HCT116 (cell line): Measurements from ENCODE around the gene CCDC82. TPM values are rescaled to one million over a fixed set of nuclear protein-coding genes. Genes with fewer than 3 reads are reported as not detected.

Experiments used
- ATAC-seq: fragments of 200-7000 bp; cut with Tn5 transposase; 2 replicates; pipeline ENCODE4 v1.9.1; 2020; ENCODE audit warnings: mild to moderate bottlenecking, moderate library complexity
- BruUV-seq: library from RNA; stranded (reverse); fragments of 400-500 nt; replicated peaks from 2 replicates; lab custom pipeline; 2021; lab: Mats Ljungman, UMichigan
- CTCF ChIA-PET: fragments of 300-600 bp; sonication (Branson Sonifier 250); formaldehyde crosslinking; loops from one replicate; lab custom pipeline; 2021; ENCODE audit warnings: antibody characterized with exemption; lab: Charles Lee
- POLR2A ChIA-PET: fragments of 300-600, 350-600 bp; sonication (Branson Sonifier 250); formaldehyde crosslinking; loops from one replicate; lab custom pipeline; 2021; ENCODE audit warnings: antibody characterized with exemption; lab: Charles Lee
- RAD21 ChIA-PET, 2 experiments: fragments of 300-600 bp; sonication (Branson Sonifier 250); formaldehyde crosslinking; loops; one replicate each; lab custom pipeline; 2023; ENCODE audit warnings: low total read pairs in 2 of 2; ENCODE audit not compliant: uncharacterized antibody in 2 of 2, unreplicated experiment in 2 of 2, low non-redundant PET in 1 of 2; lab: Charles Lee
- DNase-seq: peaks from one replicate; pipeline ENCODE4 v3.0.0-alpha.2; 2010; ENCODE audit warnings: low read depth, low spot score
- H2AFZ ChIP-seq: fragments of 200-600 bp; shearing (Covaris generic), sonication (generic); 2 replicates; pipeline ENCODE4 v1.6.1; 2017; ENCODE audit warnings: low read depth, mixed run types, mixed read lengths, antibody characterized with exemption, low read length; ENCODE audit not compliant: poor library complexity, severe bottlenecking
- H3K27ac ChIP-seq: 2 replicates; pipeline ENCODE4 v1.5.1; 2012; ENCODE audit warnings: low read depth, low read length
- H3K27me3 ChIP-seq: fragments of 200-600 bp; sonication (generic); 2 replicates; pipeline ENCODE4 v1.6.1; 2016; ENCODE audit warnings: mixed run types, low read length, mixed read lengths; ENCODE audit not compliant: insufficient read depth
- H3K36me3 ChIP-seq, 2 experiments: fragments of 200-500 bp in 1 of 2; fragments of 200-600 bp in 1 of 2; sonication (Bioruptor generic) in 1 of 2; sonication (generic) in 1 of 2; 2 replicates each; pipeline versions ENCODE4 v1.5.1 to v1.6.1; 2014 to 2016; ENCODE audit warnings: low read length in 2 of 2, inconsistent platforms in 1 of 2, mixed read lengths in 1 of 2, mixed run types in 1 of 2; ENCODE audit not compliant: insufficient read depth in 2 of 2, control insufficient read depth in 1 of 2
- H3K4me1 ChIP-seq, 2 experiments: fragments of 200-600 bp in 1 of 2; sonication (generic) in 1 of 2; 2 replicates each; pipeline versions ENCODE4 v1.5.1 to v1.6.1; 2012 to 2017; ENCODE audit warnings: low read length in 2 of 2, inconsistent platforms in 1 of 2, mild to moderate bottlenecking in 1 of 2, mixed read lengths in 1 of 2, mixed run types in 1 of 2, moderate library complexity in 1 of 2; ENCODE audit not compliant: insufficient read depth in 2 of 2, control insufficient read depth in 1 of 2
- H3K4me2 ChIP-seq: fragments of 200-600 bp; sonication (generic); 2 replicates; pipeline ENCODE4 v1.6.1; 2017; ENCODE audit warnings: mixed run types, low read length, mixed read lengths
- H3K4me3 ChIP-seq, 2 experiments: fragments of 200-600 bp in 1 of 2; sonication (generic) in 1 of 2; replicated peaks in 1 of 2; 2 replicates each; pipeline ENCODE4 v1.5.1; 2011 to 2016; ENCODE audit warnings: low read length in 2 of 2, control low read depth in 1 of 2, low read depth in 1 of 2, mild to moderate bottlenecking in 1 of 2, mixed read lengths in 1 of 2, mixed run types in 1 of 2
- H3K79me2 ChIP-seq: fragments of 200-600 bp; sonication (generic); 2 replicates; pipeline ENCODE4 v1.6.1; 2017; ENCODE audit warnings: mild to moderate bottlenecking, mixed run types, low read length, moderate library complexity, mixed read lengths; ENCODE audit not compliant: insufficient read depth
- H3K9ac ChIP-seq: fragments of 200-600 bp; sonication (generic); 2 replicates; pipeline ENCODE4 v1.6.1; 2016; ENCODE audit warnings: low read length, mixed read lengths
- H3K9me2 ChIP-seq: fragments of 200-600 bp; sonication (generic), shearing (Covaris generic); 2 replicates; pipeline ENCODE4 v1.6.1; 2017; ENCODE audit warnings: mixed run types, mild to moderate bottlenecking, moderate library complexity; ENCODE audit not compliant: insufficient read depth
- H3K9me3 ChIP-seq, 2 experiments: fragments of 200-500 bp in 1 of 2; fragments of 200-600 bp in 1 of 2; sonication (Bioruptor generic) in 1 of 2; sonication (generic) in 1 of 2; 2 replicates each; pipeline ENCODE4 v1.6.1; 2014 to 2017; ENCODE audit warnings: low read length in 2 of 2, mixed read lengths in 2 of 2, inconsistent platforms in 1 of 2, low read depth in 1 of 2, mild to moderate bottlenecking in 1 of 2, mixed run types in 1 of 2, moderate library complexity in 1 of 2; ENCODE audit not compliant: control insufficient read depth in 1 of 2, insufficient read depth in 1 of 2
- H4K20me1 ChIP-seq: fragments of 200-600 bp; sonication (generic), shearing (Covaris generic); 2 replicates; pipeline ENCODE4 v1.6.1; 2017; ENCODE audit warnings: mixed run types, mild to moderate bottlenecking, moderate library complexity; ENCODE audit not compliant: insufficient read depth
- CBX3 ChIP-seq: IDR thresholded peaks from 2 replicates; pipeline ENCODE4 v1.6.1; 2012; ENCODE audit warnings: low read depth
- CEBPB ChIP-seq: IDR thresholded peaks from 2 replicates; pipeline ENCODE4 v1.6.1; 2012; ENCODE audit warnings: low read depth
- EGR1 ChIP-seq: IDR thresholded peaks from 2 replicates; pipeline ENCODE4 v1.6.1; 2012; ENCODE audit warnings: low read depth
- ELF1 ChIP-seq: IDR thresholded peaks from 2 replicates; pipeline ENCODE4 v1.6.1; 2012; ENCODE audit warnings: low read depth, borderline replicate concordance
- EZH2 ChIP-seq: fragments of 200-600 bp; sonication (generic); IDR thresholded peaks from 2 replicates; pipeline ENCODE4 v1.6.1; 2017; ENCODE audit warnings: antibody characterized with exemption, mixed run types
- EZH2phosphoT487 ChIP-seq: fragments of 200-600 bp; IDR thresholded peaks from 2 replicates; pipeline ENCODE4 v1.6.1; 2018; ENCODE audit warnings: antibody characterized with exemption, borderline replicate concordance
- FOSL1 ChIP-seq: IDR thresholded peaks from 2 replicates; pipeline ENCODE4 v1.6.1; 2012; ENCODE audit warnings: low read depth
- JUND ChIP-seq: IDR thresholded peaks from 2 replicates; pipeline ENCODE4 v1.6.1; 2012
- POLR2A ChIP-seq: IDR thresholded peaks from 2 replicates; pipeline ENCODE4 v1.7.0; 2011; ENCODE audit warnings: borderline replicate concordance; ENCODE audit not compliant: insufficient read depth, insufficient read length; ENCODE audit errors: extremely low read depth
- RAD21 ChIP-seq: IDR thresholded peaks from 2 replicates; pipeline ENCODE4 v1.6.1; 2012; ENCODE audit warnings: low read depth, mild to moderate bottlenecking
- SIN3A ChIP-seq: IDR thresholded peaks from 2 replicates; pipeline ENCODE4 v1.6.1; 2012; ENCODE audit warnings: low read depth
- SP1 ChIP-seq: IDR thresholded peaks from 2 replicates; pipeline ENCODE4 v1.6.1; 2012; ENCODE audit warnings: low read depth
- SRF ChIP-seq: IDR thresholded peaks from 2 replicates; pipeline ENCODE4 v1.6.1; 2012; ENCODE audit warnings: low read depth
- YY1 ChIP-seq: IDR thresholded peaks from 2 replicates; pipeline ENCODE4 v1.6.1; 2011; ENCODE audit warnings: low read length, low read depth, moderate library complexity, mild to moderate bottlenecking; ENCODE audit not compliant: insufficient replicate concordance; ENCODE audit errors: extremely low read depth
- ZFX ChIP-seq: fragments of 450-650 bp; IDR thresholded peaks from 2 replicates; pipeline ENCODE4 v1.6.1; 2017
- ZNF274 ChIP-seq: fragments of 200-500 bp; sonication (Bioruptor generic); IDR thresholded peaks from 2 replicates; pipeline ENCODE4 v1.6.1; 2014; ENCODE audit warnings: mild to moderate bottlenecking, low read depth, low read length, inconsistent platforms
- intact Hi-C: fragments of 100-400 bp; cut with micrococcal nuclease; formaldehyde crosslinking; loops from 2 replicates; pipeline ENCODE4 v1.10.0; 2022
- total RNA-seq: library from RNA; stranded (reverse); gene quantifications from one replicate; pipeline ENCODE4 v1.2.1, GENCODE V29; 2021; ENCODE audit not compliant: unreplicated experiment
- TF ChIP-seq, protein P1 (sequence below): IDR thresholded peaks from 2 replicates; pipeline ENCODE4 v1.6.1; 2011; ENCODE audit warnings: mild to moderate bottlenecking, low read length, moderate library complexity; ENCODE audit not compliant: insufficient replicate concordance; ENCODE audit errors: extremely low read depth
- TF ChIP-seq, protein P2 (sequence below): IDR thresholded peaks from 2 replicates; pipeline ENCODE4 v1.6.1; 2012

CCDC82 gene
- total RNA-seq, 1 experiment from 2014 or later, result 11.2 TPM

- Histone ChIP-seq H3K9me3 (no peaks in the 10 kb centered on the region), H4K20me1 (0 out of 2 replicates have a peak, but pooled peaks cover 3% of the 10 kb centered on the region), H3K27me3 (no peaks in the 10 kb centered on the region), H3K9me2 (no peaks in the 10 kb centered on the region), H3K4me1 (peaks cover 3 to 17% of the 10 kb centered on the region in 2 experiments; a peak in 2 of 4 replicates), H3K79me2 (peaks cover 15% of the 10 kb centered on the region), H2AFZ (peak overlapping the region; percentile 97), H3K9ac (peak overlapping the region; percentile 82), H3K27ac (peak overlapping the region; percentile 54), H3K4me3 (peak overlapping the region; percentile 77 to 88), H3K36me3 (no peaks in the 10 kb centered on the region), H3K4me2 (peak overlapping the region; percentile 93)
- peak; percentile 18 for DNase-seq
- TF ChIP-seq EZH2 (no peak), CBX3 (no peak), SP1 (no peak)
- RAD21 ChIA-PET, result interaction anchor here (1.0 to 1.4 kb wide), 2 partner anchors 46 to 334 kb away, joined by 3 to 4 read pairs; partner anchors contain the start of gene MAML2 (in 1 of the 2)
- POLR2A ChIA-PET, result interaction anchor here (0.9 to 1.4 kb wide), 6 partner anchors 46 to 1237 kb away, joined by 3 to 4 read pairs (median 4); partner anchors contain the start of gene MAML2
- BruUV-seq, result TSS peak; percentile 67
- intact Hi-C loops, result loop anchor here (5.0 kb wide), 1 partner anchor 147 kb away; no protein-coding TSS in a partner anchor
- ATAC-seq, result peak; percentile 39
- CTCF ChIA-PET, result interaction anchor here (1.0 to 2.7 kb wide), 5 partner anchors 46 to 553 kb away, joined by 3 to 16 read pairs (median 12); partner anchors contain the start of gene MAML2
Observed at GRCh38 chr11:96388891-96389719, 607 bp downstream of the CCDC82 start.

DNA sequence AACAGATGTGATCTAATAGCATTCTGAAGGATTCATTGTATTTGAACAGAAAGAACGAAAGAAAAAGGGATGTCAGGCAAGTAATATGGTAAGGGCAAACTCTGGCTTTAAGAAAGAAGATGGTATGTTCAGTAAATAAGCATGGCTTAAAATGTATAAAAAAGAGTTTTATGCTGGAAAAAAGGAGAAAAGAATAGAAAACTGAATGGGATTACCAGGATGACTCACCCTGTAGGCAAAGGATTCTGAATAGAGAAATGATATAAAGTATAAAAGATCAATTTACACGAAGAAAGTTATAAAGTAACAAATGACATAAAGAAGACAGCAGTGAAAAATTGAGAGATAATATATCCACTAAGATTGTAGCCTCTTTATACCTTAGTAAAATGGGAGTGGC, 4.5 kb downstream of the CCDC82 start:
- peaks cover 9% of the 10 kb centered on the region for H3K79me2 ChIP-seq
- DNase-seq (no peak), ATAC-seq (no peak)
- H3K27ac ChIP-seq, result no peak overlapping the region
- TF ChIP-seq, protein P1, sequence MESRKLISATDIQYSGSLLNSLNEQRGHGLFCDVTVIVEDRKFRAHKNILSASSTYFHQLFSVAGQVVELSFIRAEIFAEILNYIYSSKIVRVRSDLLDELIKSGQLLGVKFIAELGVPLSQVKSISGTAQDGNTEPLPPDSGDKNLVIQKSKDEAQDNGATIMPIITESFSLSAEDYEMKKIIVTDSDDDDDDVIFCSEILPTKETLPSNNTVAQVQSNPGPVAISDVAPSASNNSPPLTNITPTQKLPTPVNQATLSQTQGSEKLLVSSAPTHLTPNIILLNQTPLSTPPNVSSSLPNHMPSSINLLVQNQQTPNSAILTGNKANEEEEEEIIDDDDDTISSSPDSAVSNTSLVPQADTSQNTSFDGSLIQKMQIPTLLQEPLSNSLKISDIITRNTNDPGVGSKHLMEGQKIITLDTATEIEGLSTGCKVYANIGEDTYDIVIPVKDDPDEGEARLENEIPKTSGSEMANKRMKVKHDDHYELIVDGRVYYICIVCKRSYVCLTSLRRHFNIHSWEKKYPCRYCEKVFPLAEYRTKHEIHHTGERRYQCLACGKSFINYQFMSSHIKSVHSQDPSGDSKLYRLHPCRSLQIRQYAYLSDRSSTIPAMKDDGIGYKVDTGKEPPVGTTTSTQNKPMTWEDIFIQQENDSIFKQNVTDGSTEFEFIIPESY, result no peak
- TF ChIP-seq CEBPB (no peak), SRF (no peak), JUND (no peak), ELF1 (no peak), EZH2 (no peak), ZFX (no peak), ZNF274 (no peak), POLR2A (no peak), FOSL1 (no peak), YY1 (no peak), SIN3A (no peak), RAD21 (no peak), EZH2phosphoT487 (no peak), EGR1 (no peak)
- TF ChIP-seq, protein P2, sequence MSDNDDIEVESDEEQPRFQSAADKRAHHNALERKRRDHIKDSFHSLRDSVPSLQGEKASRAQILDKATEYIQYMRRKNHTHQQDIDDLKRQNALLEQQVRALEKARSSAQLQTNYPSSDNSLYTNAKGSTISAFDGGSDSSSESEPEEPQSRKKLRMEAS, result no peak
- BruUV-seq, result no TSS peak
- H3K9me2 ChIP-seq, result no peaks in the 10 kb centered on the region
- peaks cover 3 to 9% of the 10 kb centered on the region in 2 experiments; a peak in 2 of 4 replicates for H3K4me1 ChIP-seq
- RAD21 ChIA-PET, result no interaction called here
- no peaks in the 10 kb centered on the region for H3K9me3 ChIP-seq
- H3K9ac ChIP-seq, result no peak overlapping the region
- CTCF ChIA-PET, result no interaction called here
- no peaks in the 10 kb centered on the region for H4K20me1 ChIP-seq
- H3K4me2 ChIP-seq, result no peak overlapping the region
- intact Hi-C loops, result loop anchor here (5.0 kb wide), 1 partner anchor 143 kb away; no protein-coding TSS in a partner anchor
- no peak overlapping the region for H2AFZ ChIP-seq
- POLR2A ChIA-PET, result no interaction called here
- H3K27me3 ChIP-seq, result no peaks in the 10 kb centered on the region
- H3K4me3 ChIP-seq, result no peak overlapping the region
- no peaks in the 10 kb centered on the region for H3K36me3 ChIP-seq
